ENCODE data around the gene HS3ST1. TPM values are rescaled to one million over a fixed set of nuclear protein-coding genes. Genes with fewer than 3 reads are reported as not detected.

The HS3ST1 gene
- total RNA-seq, 1 experiment from 2014 or later, result not detected

DNA sequence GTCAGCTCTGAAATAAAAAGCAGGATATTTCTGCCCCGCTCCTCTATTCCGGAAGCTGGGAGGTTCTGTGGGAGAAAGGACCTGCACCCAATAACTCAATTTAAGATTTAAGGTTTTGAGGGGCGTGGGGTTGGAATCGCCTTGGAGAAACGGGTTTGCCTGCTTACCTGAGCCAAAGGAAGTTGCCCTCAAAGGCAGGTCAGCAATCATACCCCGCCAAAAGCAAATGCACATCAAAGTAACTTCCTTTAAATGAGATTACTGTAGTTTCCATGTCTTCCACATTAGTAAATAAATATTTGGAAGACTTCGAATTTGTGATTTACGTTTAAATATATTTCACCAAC lies 978 bp upstream of the HS3ST1 start:
- Histone ChIP-seq H3K9me3 (ENCODE audit: low read depth, low read length, poor library complexity, severe bottlenecking) (peaks cover 6% of the 10 kb centered on the region), H3K36me3 (ENCODE audit: insufficient read depth, low read length, poor library complexity, severe bottlenecking) (no peaks in the 10 kb centered on the region), H3K4me3 (ENCODE audit: low read depth, low read length, poor library complexity, severe bottlenecking) (no peak overlapping the region), H3K4me1 (ENCODE audit: insufficient read depth, low read length, poor library complexity, severe bottlenecking) (no peaks in the 10 kb centered on the region), H3K27ac (ENCODE audit: low read depth, low read length, poor library complexity, severe bottlenecking) (no peak overlapping the region), H3K27me3 (replicated peaks; ENCODE audit: insufficient read depth, low read depth, low read length, poor library complexity) (no peaks in the 10 kb centered on the region)
- BruUV-seq (replicated peaks), result no TSS peak
- DNase-seq (ENCODE audit: low spot score), result no peak
- intact Hi-C loops (cut with micrococcal nuclease; ENCODE audit: unreplicated experiment), result no loop called here
- TF ChIP-seq, protein P1, sequence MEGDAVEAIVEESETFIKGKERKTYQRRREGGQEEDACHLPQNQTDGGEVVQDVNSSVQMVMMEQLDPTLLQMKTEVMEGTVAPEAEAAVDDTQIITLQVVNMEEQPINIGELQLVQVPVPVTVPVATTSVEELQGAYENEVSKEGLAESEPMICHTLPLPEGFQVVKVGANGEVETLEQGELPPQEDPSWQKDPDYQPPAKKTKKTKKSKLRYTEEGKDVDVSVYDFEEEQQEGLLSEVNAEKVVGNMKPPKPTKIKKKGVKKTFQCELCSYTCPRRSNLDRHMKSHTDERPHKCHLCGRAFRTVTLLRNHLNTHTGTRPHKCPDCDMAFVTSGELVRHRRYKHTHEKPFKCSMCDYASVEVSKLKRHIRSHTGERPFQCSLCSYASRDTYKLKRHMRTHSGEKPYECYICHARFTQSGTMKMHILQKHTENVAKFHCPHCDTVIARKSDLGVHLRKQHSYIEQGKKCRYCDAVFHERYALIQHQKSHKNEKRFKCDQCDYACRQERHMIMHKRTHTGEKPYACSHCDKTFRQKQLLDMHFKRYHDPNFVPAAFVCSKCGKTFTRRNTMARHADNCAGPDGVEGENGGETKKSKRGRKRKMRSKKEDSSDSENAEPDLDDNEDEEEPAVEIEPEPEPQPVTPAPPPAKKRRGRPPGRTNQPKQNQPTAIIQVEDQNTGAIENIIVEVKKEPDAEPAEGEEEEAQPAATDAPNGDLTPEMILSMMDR (conservative IDR thresholded peaks at IDR 0.05; ENCODE audit: low read depth, low read length), result no peak
- TF ChIP-seq EZH2 (IDR thresholded peaks at IDR 0.05; ENCODE audit: borderline replicate concordance, low read depth, low read length, poor library complexity, severe bottlenecking), result no peak
- CTCF ChIA-PET, result no interaction called here
- POLR2A ChIA-PET (ENCODE audit: low non-redundant PET), result no interaction called here

DNA sequence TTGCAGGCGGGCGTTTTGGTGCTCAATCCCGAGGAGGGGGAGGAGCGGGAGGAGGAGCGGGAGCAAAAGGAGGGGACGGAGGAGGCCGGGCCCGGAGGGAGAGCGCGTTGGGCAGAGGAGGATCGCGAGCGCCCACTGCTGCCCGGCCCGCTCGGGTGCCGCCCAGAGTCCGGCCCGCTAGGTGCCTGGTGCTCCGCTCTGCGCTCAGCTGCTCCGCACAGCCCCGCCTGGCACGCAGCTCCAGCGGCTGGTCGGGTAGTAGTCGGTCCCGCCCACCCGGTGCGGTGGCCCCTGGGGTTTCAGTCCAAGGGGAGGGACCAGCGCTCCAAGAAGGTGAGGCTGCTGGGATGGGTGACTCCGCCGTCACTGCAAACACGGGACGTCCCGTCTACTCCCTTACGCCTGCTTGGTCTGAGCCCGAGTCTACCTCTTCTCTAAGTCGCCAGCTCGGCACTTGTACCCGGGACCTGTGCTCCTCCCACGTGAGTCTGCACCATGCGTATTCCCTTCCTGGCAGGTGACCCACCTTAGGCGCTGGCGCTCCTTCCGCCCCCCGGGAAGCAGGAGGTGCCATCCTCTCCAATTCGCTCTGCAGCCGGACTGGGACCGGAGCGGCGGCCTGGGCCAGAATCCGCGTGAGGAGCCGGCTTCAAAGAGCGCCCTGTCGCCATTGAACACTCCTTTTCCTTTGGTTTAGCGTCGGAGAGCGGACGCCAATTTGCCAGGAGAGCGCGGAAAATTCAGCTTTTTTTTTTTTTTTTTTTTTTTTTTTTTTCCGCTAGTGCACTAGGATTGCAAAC lies 405 bp upstream of the HS3ST1 start:
- Histone ChIP-seq H3K9me3 (ENCODE audit: low read depth, low read length, poor library complexity, severe bottlenecking) (peaks cover 5% of the 10 kb centered on the region), H3K4me3 (ENCODE audit: low read depth, low read length, poor library complexity, severe bottlenecking) (no peak overlapping the region), H3K4me1 (ENCODE audit: insufficient read depth, low read length, poor library complexity, severe bottlenecking) (no peaks in the 10 kb centered on the region), H3K27ac (ENCODE audit: low read depth, low read length, poor library complexity, severe bottlenecking) (no peak overlapping the region), H3K27me3 (replicated peaks; ENCODE audit: insufficient read depth, low read depth, low read length, poor library complexity) (no peaks in the 10 kb centered on the region), H3K36me3 (ENCODE audit: insufficient read depth, low read length, poor library complexity, severe bottlenecking) (no peaks in the 10 kb centered on the region)
- no TSS peak for BruUV-seq (replicated peaks)
- ChIA-PET POLR2A (ENCODE audit: low non-redundant PET) (interaction anchor here (0.6 kb wide), 1 partner anchor 527 kb away, joined by 3 read pairs; no protein-coding TSS in a partner anchor), CTCF (no interaction called here)
- DNase-seq (ENCODE audit: low spot score), result no peak
- TF ChIP-seq EZH2 (IDR thresholded peaks at IDR 0.05; ENCODE audit: borderline replicate concordance, low read depth, low read length, poor library complexity, severe bottlenecking), result no peak
- TF ChIP-seq, protein P1 (conservative IDR thresholded peaks at IDR 0.05; ENCODE audit: low read depth, low read length), result no peak
- intact Hi-C loops (cut with micrococcal nuclease; ENCODE audit: unreplicated experiment), result no loop called here

DNA sequence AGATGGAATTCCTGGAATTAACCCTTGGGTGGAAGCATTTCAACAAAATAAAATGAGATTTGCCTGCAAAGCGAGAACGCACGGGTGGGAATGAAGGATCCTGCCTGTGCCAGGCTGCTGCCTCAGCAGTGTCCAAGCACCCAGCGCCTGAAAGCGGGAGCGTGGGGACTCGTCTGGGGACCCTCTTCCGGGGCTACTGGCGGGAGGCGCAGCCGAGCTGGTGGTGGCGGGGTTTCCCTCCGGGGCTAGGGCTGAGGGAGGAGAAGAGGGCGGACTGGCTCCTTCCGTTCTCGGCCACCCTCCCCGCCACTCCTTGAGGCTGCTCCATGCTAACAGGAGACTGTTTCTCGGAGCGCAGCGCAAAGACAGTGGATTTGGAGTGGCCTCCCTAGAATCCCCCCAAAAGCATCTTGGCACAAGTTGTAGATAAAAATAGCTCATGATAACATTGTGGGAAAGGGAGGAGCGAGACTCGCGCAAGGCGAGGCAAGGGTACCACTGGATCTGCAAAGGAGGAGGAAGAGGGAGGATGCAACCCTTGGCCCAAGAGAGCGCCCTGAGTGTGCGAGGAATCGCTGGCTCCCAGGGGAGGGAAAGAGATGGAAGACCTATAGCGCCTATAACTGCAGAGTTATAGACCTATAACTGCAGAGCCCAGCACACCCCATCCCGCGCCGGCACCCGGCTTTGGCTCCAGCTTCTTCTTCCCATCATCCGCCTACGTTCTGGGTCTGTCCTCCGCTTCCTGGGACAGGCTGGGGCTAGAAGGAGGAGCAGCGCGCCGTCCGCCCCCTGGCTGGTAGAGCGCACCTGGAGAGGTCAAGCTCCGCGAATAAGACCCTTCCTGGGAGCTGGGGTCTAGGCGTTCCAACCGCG lies 1.3 kb downstream of the HS3ST1 start:
- DNase-seq (ENCODE audit: low spot score), result no peak
- CTCF ChIA-PET, result no interaction called here
- no peaks in the 10 kb centered on the region for H3K4me1 ChIP-seq (ENCODE audit: insufficient read depth, low read length, poor library complexity, severe bottlenecking)
- TF ChIP-seq, protein P1 (conservative IDR thresholded peaks at IDR 0.05; ENCODE audit: low read depth, low read length), result no peak
- TF ChIP-seq EZH2 (IDR thresholded peaks at IDR 0.05; ENCODE audit: borderline replicate concordance, low read depth, low read length, poor library complexity, severe bottlenecking), result no peak
- no peak overlapping the region for H3K4me3 ChIP-seq (ENCODE audit: low read depth, low read length, poor library complexity, severe bottlenecking)
- intact Hi-C loops (cut with micrococcal nuclease; ENCODE audit: unreplicated experiment), result no loop called here
- POLR2A ChIA-PET (ENCODE audit: low non-redundant PET), result no interaction called here
- no peak overlapping the region for H3K27ac ChIP-seq (ENCODE audit: low read depth, low read length, poor library complexity, severe bottlenecking)
- no TSS peak for BruUV-seq (replicated peaks)
- peaks cover 5% of the 10 kb centered on the region for H3K9me3 ChIP-seq (ENCODE audit: low read depth, low read length, poor library complexity, severe bottlenecking)
- no peaks in the 10 kb centered on the region for H3K27me3 ChIP-seq (replicated peaks; ENCODE audit: insufficient read depth, low read depth, low read length, poor library complexity)
- no peaks in the 10 kb centered on the region for H3K36me3 ChIP-seq (ENCODE audit: insufficient read depth, low read length, poor library complexity, severe bottlenecking)

All from A673 (cell line).